H1 (cell line): ENCODE data around the gene NOL4L. TPM values are rescaled to one million over a fixed set of nuclear protein-coding genes. Genes with fewer than 3 reads are reported as not detected.

Source experiments
- ATF2 ChIP-seq: IDR thresholded peaks from 2 replicates; pipeline ENCODE4 v1.6.1; 2012; ENCODE audit warnings: low read length, inconsistent platforms
- EZH2 ChIP-seq: fragments of 200-600 bp; sonication (generic); IDR thresholded peaks from 2 replicates; pipeline ENCODE4 v1.7.1; 2012; ENCODE audit warnings: low read depth, mild to moderate bottlenecking, moderate library complexity, low read length, inconsistent platforms; ENCODE audit not compliant: severe bottlenecking
- KDM5A ChIP-seq: fragments of 200-600 bp; IDR thresholded peaks from 2 replicates; pipeline ENCODE4 v1.7.1; 2012; ENCODE audit warnings: mild to moderate bottlenecking, low read length, inconsistent platforms, mixed read lengths
- NRF1 ChIP-seq: IDR thresholded peaks from 2 replicates; pipeline ENCODE4 v1.6.1; 2011; ENCODE audit warnings: mild to moderate bottlenecking, low read depth, low read length, improper control_type of control experiment
- RAD21 ChIP-seq, 2 experiments: IDR thresholded peaks in 1 of 2; conservative IDR thresholded peaks in 1 of 2; 2 replicates each; pipeline ENCODE4 v1.6.1; 2011; ENCODE audit warnings: low read depth in 2 of 2, low read length in 2 of 2, improper control_type of control experiment in 1 of 2, inconsistent platforms in 1 of 2, mild to moderate bottlenecking in 1 of 2, moderate library complexity in 1 of 2
- RXRA ChIP-seq: IDR thresholded peaks from 2 replicates; pipeline ENCODE4 v1.6.1; 2011; ENCODE audit warnings: low read depth, mild to moderate bottlenecking, low read length, moderate library complexity; ENCODE audit not compliant: insufficient read depth
- TEAD4 ChIP-seq: IDR thresholded peaks from 2 replicates; pipeline ENCODE4 v1.6.1; 2012; ENCODE audit warnings: low read depth, low read length, inconsistent platforms, mixed read lengths
- polyA plus RNA-seq, 7 experiments: library from polyadenylated mRNA; depleted of rRNA in 3 of 7; stranded (reverse) in 5 of 7; unstranded in 2 of 7; fragments of >200 nt in 5 of 7; fragments of 200-250 nt in 2 of 7; gene quantifications; 1 replicate in 5 of 7; 2 replicates in 1 of 7; 4 replicates in 1 of 7; pipeline versions ENCODE4 v1.2.1 to v1.2.3, GENCODE V29; 2011 to 2013; ENCODE audit warnings: missing spikeins in 2 of 7, mixed read lengths in 2 of 7
- total RNA-seq: library from RNA; stranded (reverse); fragmentation: NEBNext Ultra II Directional; extraction: Animal tissue kit (Norgen Biotek cat#: 25700); gene quantifications from 2 replicates; pipeline ENCODE4 v1.2.1, GENCODE V29; 2021

NOL4L gene
- total and polyA plus RNA-seq, 2 of the 8 experiments (the other 6 are each of a cell fraction or from before 2014, with no cell fraction given): 15.3 to 23.7 TPM

- TF ChIP-seq RXRA (no peak), ATF2 (no peak), NRF1 (no peak), TEAD4 (no peak), RAD21 (IDR thresholded peaks at IDR 0.05 in 1 of 2, conservative IDR thresholded peaks at IDR 0.05 in 1 of 2; ENCODE audit: low read depth in 2 of 2, low read length in 2 of 2) (no peak), EZH2 (no peak), KDM5A (no peak)
Observed at GRCh38 chr20:32612351-32613191, 27.4 kb upstream of the NOL4L start (continued).
